ENCODE results near the gene CLEC5A.
"Not testable (repeated sequence)": the region's sequence is repeated elsewhere in the genome, so short reads cannot be mapped to it uniquely, and the experiment has no call there.

Gene CLEC5A

DNA sequence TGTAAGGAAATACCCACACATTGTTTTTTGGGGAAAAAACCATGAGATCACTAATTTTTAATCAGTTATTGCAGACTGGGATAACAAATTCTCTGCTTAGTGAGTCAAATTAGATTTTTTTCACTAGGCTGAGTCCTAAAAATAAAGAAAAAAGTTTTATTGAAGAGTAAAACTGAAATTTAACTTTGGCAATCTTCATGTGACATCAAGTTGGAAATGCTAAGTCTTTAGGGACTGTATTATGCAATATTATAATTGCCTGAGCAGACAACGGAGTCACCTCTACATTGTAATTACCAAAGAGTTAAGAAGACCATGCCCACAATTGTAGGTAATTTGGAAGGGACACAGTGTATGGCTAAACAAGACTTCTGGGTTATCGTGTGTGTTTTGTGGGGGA lies 2.2 kb upstream of the CLEC5A start:
- no peak for DNase-seq (ENCODE audit: low spot score)

- no peak for DNase-seq (ENCODE audit: low spot score)
Measured at GRCh38 chr7:141945356-141945755, 1.4 kb downstream of the CLEC5A start.

- DNase-seq (ENCODE audit: low spot score) = no peak
Measured at GRCh38 chr7:141944811-141945210, 2.0 kb downstream of the CLEC5A start.

DNA sequence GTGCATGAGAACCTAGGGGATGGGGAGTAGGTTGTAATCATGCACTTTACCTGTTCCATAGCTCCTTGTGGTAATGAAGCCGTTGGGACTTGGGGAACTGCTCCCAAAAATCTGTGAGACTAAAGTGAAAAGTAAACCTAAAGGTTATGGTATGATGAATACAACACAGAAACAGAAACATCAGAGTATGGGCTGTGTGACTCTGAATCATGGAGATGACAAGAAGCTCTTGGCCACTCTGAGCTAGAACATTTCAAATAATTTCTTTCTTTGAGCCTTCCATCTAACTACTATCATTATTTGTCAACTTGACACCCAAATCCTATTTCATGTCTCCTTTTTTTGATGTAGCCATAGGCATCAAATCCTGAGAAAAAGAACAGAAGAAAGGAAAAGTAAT lies 2.9 kb downstream of the CLEC5A start:
- no peak for DNase-seq (ENCODE audit: low spot score)

DNA sequence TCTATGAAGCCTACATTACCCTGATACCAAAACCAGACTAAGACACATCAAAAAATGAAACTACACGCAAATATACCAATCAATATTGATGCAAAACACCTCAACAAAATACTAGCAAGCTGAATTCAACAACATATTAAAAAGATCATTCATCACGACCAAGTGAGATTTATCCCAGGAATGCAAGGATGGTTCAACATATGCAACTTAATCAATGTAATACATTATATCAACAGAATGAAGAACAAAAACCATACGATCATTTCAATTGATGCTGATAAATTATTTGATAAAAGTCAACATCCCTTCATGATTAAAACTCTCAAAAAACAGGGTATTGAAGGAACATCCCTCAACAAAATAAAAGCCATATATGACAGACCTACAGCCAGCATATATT lies 5.7 kb downstream of the CLEC5A start:
- DNase-seq (ENCODE audit: low spot score) = no peak

DNA sequence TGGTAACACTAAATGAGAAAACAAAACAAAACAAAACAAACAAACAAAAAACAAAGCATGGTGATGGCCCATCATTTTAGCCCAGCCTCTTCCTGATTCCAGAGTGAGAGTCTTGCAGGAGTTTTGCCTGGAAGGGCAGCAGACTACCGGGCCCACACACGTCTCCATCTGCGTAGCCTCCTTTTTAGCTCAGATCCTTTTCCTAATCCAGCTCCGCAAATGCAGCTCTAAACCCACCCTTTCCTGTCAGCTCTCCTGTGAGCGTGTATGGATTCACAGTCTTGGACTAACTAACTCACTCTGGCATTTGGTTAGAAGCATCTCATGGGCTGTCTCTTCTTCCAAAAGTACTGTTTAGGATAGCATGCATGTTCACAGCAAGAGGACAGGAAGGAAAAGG lies 16.6 kb downstream of the CLEC5A start:
- DNase-seq (ENCODE audit: low spot score) = no peak

DNA sequence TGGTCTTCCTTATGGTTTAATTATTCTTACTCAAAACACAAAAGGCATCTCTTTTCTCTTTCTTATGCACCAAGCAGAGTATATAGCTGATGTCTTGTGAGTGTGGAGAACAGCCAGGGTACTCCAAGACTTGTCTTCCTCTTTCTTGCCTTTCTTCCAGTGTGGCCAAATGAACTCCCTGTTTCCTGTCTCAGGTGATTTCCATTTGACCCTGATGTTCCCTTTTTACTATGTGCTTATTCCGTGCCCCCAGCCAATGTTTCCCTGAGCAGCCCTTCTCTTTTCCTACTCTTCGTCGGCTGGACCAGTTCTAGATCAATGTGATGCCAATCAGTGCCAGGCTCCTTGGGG lies 18.0 kb downstream of the CLEC5A start:
- DNase-seq (ENCODE audit: low spot score) = no peak

GRCh38 chr7:141928146-141928844 lies 18.5 kb downstream of the CLEC5A start:
- DNase-seq (ENCODE audit: low spot score) = no peak

GRCh38 chr7:141920281-141920680 lies 26.5 kb downstream of the CLEC5A start:
- no peak for DNase-seq (ENCODE audit: low spot score)

- no peak for DNase-seq (ENCODE audit: low spot score)
Measured at GRCh38 chr7:141916099-141916498, 30.7 kb downstream of the CLEC5A start, which contains the start of gene OR9A4. TSS of gene OR9A4 (plus strand) at chr7:141916399. CDS start at chr7:141918876, 2,477 bp downstream.

- DNase-seq (ENCODE audit: low spot score) = no peak
Measured at GRCh38 chr7:141915565-141915964, 31.2 kb downstream of the CLEC5A start.

- DNase-seq (ENCODE audit: low spot score) = no peak
Measured at GRCh38 chr7:141911391-141911790, 35.4 kb downstream of the CLEC5A start.

DNA sequence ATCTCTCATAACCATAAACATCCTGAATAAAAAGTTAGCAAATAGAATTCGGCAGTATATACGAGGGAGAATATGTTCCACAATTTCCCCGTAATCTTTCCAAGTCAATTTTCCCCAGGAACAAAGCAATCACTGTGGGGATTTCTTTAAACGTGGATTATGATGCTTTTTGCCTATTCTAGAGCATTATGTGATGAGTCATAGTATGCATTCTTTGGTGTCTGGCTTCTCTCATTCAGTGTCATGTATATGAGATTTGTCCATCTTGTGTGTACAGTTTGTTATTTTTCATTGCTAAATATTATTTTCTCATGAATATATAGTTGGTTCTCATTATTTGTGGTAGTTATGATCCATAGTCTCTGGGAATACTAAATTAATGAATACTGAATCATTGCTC lies 40.5 kb downstream of the CLEC5A start:
- no peak for DNase-seq (ENCODE audit: low spot score)

GRCh38 chr7:141899366-141899765 lies 47.4 kb downstream of the CLEC5A start:
- DNase-seq (ENCODE audit: low spot score) = not testable (repeated sequence)

DNA sequence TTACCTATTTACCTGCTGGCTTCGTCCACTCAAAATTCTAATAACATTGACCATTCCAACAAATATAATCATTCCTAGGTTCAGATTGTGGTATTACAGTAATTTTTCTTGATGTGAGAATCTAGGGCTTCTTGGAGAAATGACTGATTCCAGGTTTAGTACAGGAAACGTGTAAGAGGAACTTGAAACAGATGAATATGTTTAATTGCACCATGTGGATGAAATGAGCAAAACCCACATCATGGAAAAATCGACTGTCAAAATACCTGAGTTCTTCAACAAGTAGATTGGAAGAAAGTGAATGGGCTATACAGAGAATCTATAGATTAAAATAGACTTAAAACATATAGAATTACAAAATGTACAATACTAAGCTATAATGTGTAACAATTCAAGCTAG lies 55.4 kb downstream of the CLEC5A start:
- no peak for DNase-seq (ENCODE audit: low spot score)

GRCh38 chr7:141889321-141889720 lies 57.5 kb downstream of the CLEC5A start:
- DNase-seq (ENCODE audit: low spot score) = peak; percentile 2

- no peak for DNase-seq (ENCODE audit: low spot score)
Measured at GRCh38 chr7:141884539-141885225, 62.1 kb downstream of the CLEC5A start.

- no peak for DNase-seq (ENCODE audit: low spot score)
Measured at GRCh38 chr7:141880960-141881359, 65.8 kb downstream of the CLEC5A start.

- no peak for DNase-seq (ENCODE audit: low spot score)
Measured at GRCh38 chr7:141877365-141877764, 69.4 kb downstream of the CLEC5A start.
